ENCODE measurements around the gene NUP133.

DNA sequence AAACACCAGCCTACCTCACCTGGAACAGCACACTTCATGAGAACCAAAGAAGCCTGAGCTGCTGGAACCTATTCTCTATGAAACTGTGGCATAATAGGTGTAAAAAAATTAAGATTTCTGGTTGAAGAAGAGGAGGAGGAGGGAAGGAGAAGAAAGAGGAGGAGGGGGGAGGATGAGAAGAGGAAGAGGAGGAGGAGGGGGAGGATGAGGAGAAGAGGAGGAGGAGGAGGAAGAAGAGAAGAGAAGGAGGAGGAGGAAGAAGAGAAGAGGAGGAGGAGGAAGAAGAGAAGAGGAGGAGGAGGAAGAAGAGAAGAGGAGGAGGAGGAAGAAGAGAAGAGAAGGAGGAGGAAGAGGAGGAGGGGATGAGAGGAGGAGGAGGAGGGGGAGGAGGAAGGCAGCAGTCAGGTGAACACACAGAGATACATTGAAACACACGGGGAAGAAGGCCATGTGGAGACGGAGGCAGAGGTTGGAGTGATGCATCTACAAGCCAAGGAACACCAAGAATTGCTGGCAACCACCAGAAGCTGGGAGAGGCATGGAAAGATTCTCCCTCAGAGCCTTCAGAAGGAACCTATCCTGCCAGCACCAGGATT, 82.5 kb downstream of the NUP133 start:
- TF ChIP-seq RCOR1 (conservative IDR thresholded peaks at IDR 0.05; ENCODE audit: low read depth, low read length): no peak
- TF ChIP-seq, protein P1, sequence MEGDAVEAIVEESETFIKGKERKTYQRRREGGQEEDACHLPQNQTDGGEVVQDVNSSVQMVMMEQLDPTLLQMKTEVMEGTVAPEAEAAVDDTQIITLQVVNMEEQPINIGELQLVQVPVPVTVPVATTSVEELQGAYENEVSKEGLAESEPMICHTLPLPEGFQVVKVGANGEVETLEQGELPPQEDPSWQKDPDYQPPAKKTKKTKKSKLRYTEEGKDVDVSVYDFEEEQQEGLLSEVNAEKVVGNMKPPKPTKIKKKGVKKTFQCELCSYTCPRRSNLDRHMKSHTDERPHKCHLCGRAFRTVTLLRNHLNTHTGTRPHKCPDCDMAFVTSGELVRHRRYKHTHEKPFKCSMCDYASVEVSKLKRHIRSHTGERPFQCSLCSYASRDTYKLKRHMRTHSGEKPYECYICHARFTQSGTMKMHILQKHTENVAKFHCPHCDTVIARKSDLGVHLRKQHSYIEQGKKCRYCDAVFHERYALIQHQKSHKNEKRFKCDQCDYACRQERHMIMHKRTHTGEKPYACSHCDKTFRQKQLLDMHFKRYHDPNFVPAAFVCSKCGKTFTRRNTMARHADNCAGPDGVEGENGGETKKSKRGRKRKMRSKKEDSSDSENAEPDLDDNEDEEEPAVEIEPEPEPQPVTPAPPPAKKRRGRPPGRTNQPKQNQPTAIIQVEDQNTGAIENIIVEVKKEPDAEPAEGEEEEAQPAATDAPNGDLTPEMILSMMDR (IDR thresholded peaks at IDR 0.05 in 2 of 3, conservative IDR thresholded peaks at IDR 0.05 in 1 of 3; ENCODE audit: control insufficient read depth in 2 of 3, extremely low read depth in 1 of 3, insufficient read depth in 1 of 3, low read depth in 3 of 3, low read length in 3 of 3): no peak
- TF ChIP-seq, protein P2, sequence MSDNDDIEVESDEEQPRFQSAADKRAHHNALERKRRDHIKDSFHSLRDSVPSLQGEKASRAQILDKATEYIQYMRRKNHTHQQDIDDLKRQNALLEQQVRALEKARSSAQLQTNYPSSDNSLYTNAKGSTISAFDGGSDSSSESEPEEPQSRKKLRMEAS (IDR thresholded peaks at IDR 0.05; ENCODE audit: low read depth, low read length): no peak
- no peak for TF ChIP-seq RAD21 (IDR thresholded peaks at IDR 0.05; ENCODE audit: insufficient read depth, low read depth, low read length)
